Measurements from ENCODE around the gene ANO1.

- TF ChIP-seq CTCF (IDR thresholded peaks at IDR 0.05) = no peak
- no peak for TF ChIP-seq POLR2A (IDR thresholded peaks at IDR 0.05)
Observed at GRCh38 chr11:70059971-70060370, 18.1 kb upstream of the ANO1 start.

Data from Peyer's patch (tissue), 4 donors.